Trophoblast cell (in vitro differentiated cells and primary cell): Measurements from ENCODE around the gene TEN1.

ENCODE experiments used
- DNase-seq, 2 donors: peaks; one replicate each; pipeline ENCODE4 v3.0.0-alpha.2; 2016
- H2AFZ ChIP-seq: 2 replicates; pipeline ENCODE4 v1.6.1; 2013; ENCODE audit warnings: low read length, moderate library complexity, mild to moderate bottlenecking; ENCODE audit not compliant: insufficient read depth, poor library complexity
- H2AK5ac ChIP-seq: 2 replicates; pipeline ENCODE4 v1.6.1; 2013; ENCODE audit warnings: mild to moderate bottlenecking, low read length
- H2BK120ac ChIP-seq: 2 replicates; pipeline ENCODE4 v1.6.1; 2013; ENCODE audit warnings: low read length, mild to moderate bottlenecking, moderate library complexity; ENCODE audit not compliant: insufficient read depth, poor library complexity
- H2BK12ac ChIP-seq: 2 replicates; pipeline ENCODE4 v1.6.1; 2013; ENCODE audit warnings: mild to moderate bottlenecking, low read length, moderate library complexity
- H2BK5ac ChIP-seq: 2 replicates; pipeline ENCODE4 v1.6.1; 2013; ENCODE audit warnings: low read length, low read depth, moderate library complexity, mild to moderate bottlenecking; ENCODE audit not compliant: poor library complexity
- H3K14ac ChIP-seq: 2 replicates; pipeline ENCODE4 v1.6.1; 2013; ENCODE audit warnings: mild to moderate bottlenecking, low read length
- H3K18ac ChIP-seq: 2 replicates; pipeline ENCODE4 v1.6.1; 2013; ENCODE audit warnings: mild to moderate bottlenecking, low read length
- H3K23ac ChIP-seq: 2 replicates; pipeline ENCODE4 v1.6.1; 2013; ENCODE audit warnings: low read length
- H3K27ac ChIP-seq: 2 replicates; pipeline ENCODE4 v1.5.1; 2013; ENCODE audit warnings: low read depth, mild to moderate bottlenecking, inconsistent platforms, low read length, moderate library complexity
- H3K27me3 ChIP-seq: 2 replicates; pipeline ENCODE4 v1.6.1; 2013; ENCODE audit warnings: inconsistent platforms, mild to moderate bottlenecking, low read length, moderate library complexity; ENCODE audit not compliant: insufficient read depth
- H3K36me3 ChIP-seq, 2 experiments: 1 replicate in 1 of 2; 2 replicates in 1 of 2; pipeline ENCODE4 v1.6.1; 2013; ENCODE audit warnings: low read length in 2 of 2, mild to moderate bottlenecking in 2 of 2, moderate library complexity in 1 of 2; ENCODE audit not compliant: insufficient read depth in 2 of 2, control insufficient read depth in 1 of 2
- H3K4ac ChIP-seq: 2 replicates; pipeline ENCODE4 v1.6.1; 2013; ENCODE audit warnings: low read depth, mild to moderate bottlenecking, low read length, moderate library complexity
- H3K4me1 ChIP-seq, 2 experiments: 1 replicate in 1 of 2; 2 replicates in 1 of 2; pipeline ENCODE4 v1.6.1; 2013; ENCODE audit warnings: low read length in 2 of 2, mild to moderate bottlenecking in 2 of 2, moderate library complexity in 1 of 2; ENCODE audit not compliant: insufficient read depth in 2 of 2, control insufficient read depth in 1 of 2
- H3K4me2 ChIP-seq: 2 replicates; pipeline ENCODE4 v1.6.1; 2013; ENCODE audit warnings: inconsistent platforms, mild to moderate bottlenecking, low read length, moderate library complexity
- H3K4me3 ChIP-seq: 2 replicates; pipeline ENCODE4 v1.5.1; 2013; ENCODE audit warnings: mild to moderate bottlenecking, low read depth, low read length, inconsistent platforms
- H3K79me1 ChIP-seq: one replicate; pipeline ENCODE4 v1.6.1; 2013; ENCODE audit warnings: low read length
- H3K79me2 ChIP-seq: 2 replicates; pipeline ENCODE4 v1.6.1; 2013; ENCODE audit warnings: low read length, mild to moderate bottlenecking; ENCODE audit not compliant: control insufficient read depth, insufficient read depth, poor library complexity
- H3K9ac ChIP-seq: 2 replicates; pipeline ENCODE4 v1.6.1; 2013; ENCODE audit warnings: mild to moderate bottlenecking, low read length
- H3K9me3 ChIP-seq: 2 replicates; pipeline ENCODE4 v1.6.1; 2013; ENCODE audit warnings: low read depth, mild to moderate bottlenecking, control low read depth, inconsistent platforms, low read length; ENCODE audit not compliant: insufficient read depth
- H4K12ac ChIP-seq: 2 replicates; pipeline ENCODE4 v1.6.1; 2013; ENCODE audit warnings: low read depth, mild to moderate bottlenecking, low read length, moderate library complexity
- H4K8ac ChIP-seq: 2 replicates; pipeline ENCODE4 v1.6.1; 2013; ENCODE audit warnings: low read depth, mild to moderate bottlenecking, low read length, moderate library complexity
- H4K91ac ChIP-seq: one replicate; pipeline ENCODE4 v1.6.1; 2013; ENCODE audit warnings: low read depth, mild to moderate bottlenecking, low read length, moderate library complexity
- WGBS: extraction: QIAGEN DNeasy Blood & Tissue Kit; methylation state at CpG from one replicate; pipeline ENCODE4 v1.1.7; 2013; ENCODE audit warnings: missing lambda C conversion rate; ENCODE audit not compliant: insufficient read length, insufficient coverage; ENCODE audit errors: extremely low coverage; 5-methylcytosine and 5-hydroxymethylcytosine counted together

The TEN1 gene

GRCh38 chr17:75937652-75938051, 41.4 kb upstream of the TEN1 start:
- Histone ChIP-seq H3K4me2 (no peak overlapping the region), H2AK5ac (no peak overlapping the region), H3K18ac (no peak overlapping the region), H3K27me3 (no peaks in the 10 kb centered on the region), H2AFZ (no peak overlapping the region), H3K4ac (no peak overlapping the region), H2BK12ac (no peak overlapping the region), H4K12ac (no peak overlapping the region), H3K79me2 (peaks cover 3% of the 10 kb centered on the region), H3K36me3 (no peaks in the 10 kb centered on the region), H3K9me3 (no peaks in the 10 kb centered on the region), H4K91ac (no peak overlapping the region), H3K14ac (no peak overlapping the region), H2BK5ac (no peak overlapping the region), H3K23ac (no peak overlapping the region), H3K4me3 (no peak overlapping the region), H3K9ac (no peak overlapping the region), H2BK120ac (no peak overlapping the region), H4K8ac (no peak overlapping the region), H3K4me1 (peaks cover 0 to 5% of the 10 kb centered on the region in 2 experiments), H3K27ac (no peak overlapping the region), H3K79me1 (peaks cover 4% of the 10 kb centered on the region)
- DNase-seq: no peak
- WGBS: no CpG with 5 or more reads among the region's 13 CpGs

DNA sequence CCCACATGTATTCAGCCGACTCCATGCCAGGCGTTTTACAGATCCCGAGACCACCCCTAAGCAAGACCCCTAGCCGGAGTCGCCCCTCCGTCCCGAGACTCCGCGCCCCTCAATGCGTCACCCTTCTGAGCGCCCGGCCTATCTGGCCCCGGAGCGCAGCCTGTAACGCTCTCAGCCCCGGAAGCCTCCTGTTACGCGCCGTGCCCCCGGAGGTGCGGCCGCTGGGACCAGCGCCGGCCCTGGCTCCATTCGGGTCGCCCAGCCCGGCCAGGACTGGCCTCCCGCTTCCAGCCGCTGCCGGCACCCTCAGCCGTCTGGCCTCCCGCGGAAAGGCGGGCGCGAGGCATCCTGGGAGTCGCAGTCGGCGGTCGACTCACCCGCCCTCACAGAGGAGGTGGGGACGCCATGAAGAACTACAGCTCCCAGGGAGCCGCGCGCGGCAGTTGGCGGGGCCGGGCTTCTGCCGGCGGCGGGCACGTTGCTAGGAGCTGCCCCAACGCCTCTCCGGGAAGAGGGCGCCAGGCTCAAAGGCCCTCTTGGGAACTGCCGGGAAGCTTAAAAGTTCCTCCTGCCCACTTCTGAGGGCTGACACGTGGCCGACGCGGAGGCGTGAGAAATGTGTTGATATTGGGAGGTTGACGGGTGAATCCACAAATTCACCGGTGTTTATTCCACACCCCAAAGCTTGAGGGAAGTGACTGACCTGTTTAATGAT, 38.2 kb upstream of the TEN1 start, which contains the start of gene FBF1:
Gene FBF1 (minus strand): TSS at position 316 of the 715 bp plus-strand sequence. CDS start 2,893 bp downstream, outside the sequence.
- WGBS: no CpG with 5 or more reads among the region's 63 CpGs
- Histone ChIP-seq H3K79me1 (peaks cover 4% of the 10 kb centered on the region), H2BK12ac (no peak within 1 kb of the TSS), H4K12ac (peak within 1 kb of the TSS; percentile 85), H2AK5ac (peak within 1 kb of the TSS; percentile 75), H3K9ac (peak within 1 kb of the TSS; percentile 90), H3K4me1 (no peaks in the 10 kb centered on the region), H3K36me3 (peaks cover 8 to 10% of the 10 kb centered on the region in 2 experiments), H3K14ac (peak within 1 kb of the TSS; percentile 93), H3K18ac (peak within 1 kb of the TSS; percentile 88), H3K27ac (peak within 1 kb of the TSS; percentile 28), H4K91ac (peak within 1 kb of the TSS; percentile 85), H4K8ac (peak within 1 kb of the TSS; percentile 88), H3K9me3 (no peaks in the 10 kb centered on the region), H3K79me2 (peaks cover 3% of the 10 kb centered on the region), H2AFZ (peak within 1 kb of the TSS; percentile 84), H2BK5ac (peak within 1 kb of the TSS; percentile 77), H3K23ac (no peak within 1 kb of the TSS), H3K4me3 (peak within 1 kb of the TSS; percentile 86), H3K27me3 (no peaks in the 10 kb centered on the region), H3K4ac (peak within 1 kb of the TSS; percentile 38), H2BK120ac (peak within 1 kb of the TSS; percentile 65), H3K4me2 (peak within 1 kb of the TSS; percentile 93)
- peak; percentile 97 to 98 for DNase-seq

DNA sequence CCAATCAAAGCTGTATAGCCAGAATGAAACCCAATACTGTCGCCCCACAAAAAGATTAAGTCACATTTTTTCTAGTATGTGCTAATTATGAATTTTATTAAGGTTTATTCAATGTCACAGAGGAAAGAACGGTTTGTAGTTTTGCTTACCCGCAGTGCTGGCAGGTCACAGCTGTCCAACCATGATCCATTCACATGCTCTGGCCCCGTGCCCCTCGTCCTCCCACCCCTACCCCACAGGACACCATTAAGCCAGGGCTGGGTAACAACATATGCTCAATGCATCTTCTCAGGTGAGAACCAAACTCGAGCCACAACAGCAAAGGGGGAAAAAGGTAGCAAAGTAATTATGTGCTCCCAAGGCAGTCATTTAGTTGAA, 37.6 kb upstream of the TEN1 start:
- no peaks in the 10 kb centered on the region for H3K9me3 ChIP-seq
- H3K27ac ChIP-seq: no peak overlapping the region
- H3K14ac ChIP-seq: no peak overlapping the region
- no peak overlapping the region for H2BK120ac ChIP-seq
- H3K18ac ChIP-seq: no peak overlapping the region
- H3K4me3 ChIP-seq: no peak overlapping the region
- no peaks in the 10 kb centered on the region for H3K4me1 ChIP-seq
- no peak overlapping the region for H3K4ac ChIP-seq
- H3K9ac ChIP-seq: no peak overlapping the region
- no peak overlapping the region for H2AK5ac ChIP-seq
- peak overlapping the region; percentile 68 for H3K4me2 ChIP-seq
- H3K79me2 ChIP-seq: peaks cover 3% of the 10 kb centered on the region
- no peak overlapping the region for H2BK5ac ChIP-seq
- H2AFZ ChIP-seq: no peak overlapping the region
- peaks cover 8 to 14% of the 10 kb centered on the region in 2 experiments for H3K36me3 ChIP-seq
- WGBS: no CpG with 5 or more reads among the region's 6 CpGs
- H2BK12ac ChIP-seq: no peak overlapping the region
- no peak overlapping the region for H4K8ac ChIP-seq
- DNase-seq: peak in 1 of 2 donors; percentile 13
- no peak overlapping the region for H4K91ac ChIP-seq
- no peak overlapping the region for H4K12ac ChIP-seq
- H3K27me3 ChIP-seq: no peaks in the 10 kb centered on the region
- no peak overlapping the region for H3K23ac ChIP-seq
- peaks cover 4% of the 10 kb centered on the region for H3K79me1 ChIP-seq

DNA sequence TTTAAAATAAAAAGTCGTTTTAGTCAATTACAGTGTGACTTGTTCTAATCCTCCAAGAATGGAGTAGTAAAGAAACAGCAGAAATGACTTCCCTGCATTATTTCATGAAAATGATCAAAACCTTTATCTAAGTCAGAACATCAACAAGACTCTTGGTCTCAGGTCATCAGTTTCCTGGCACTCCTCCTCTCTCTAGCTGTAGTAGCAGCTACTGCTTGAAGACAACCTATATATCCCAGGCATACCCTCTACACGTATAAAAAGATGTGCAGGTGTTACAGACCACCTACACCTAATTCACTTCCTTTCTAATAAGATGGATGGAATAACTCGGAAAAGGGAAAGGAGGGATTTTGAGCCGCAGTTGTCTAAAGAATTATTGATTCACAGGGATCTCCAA, 36.6 kb upstream of the TEN1 start:
- no CpG with 5 or more reads among the region's 4 CpGs for WGBS

More for the DNA sequence above, 36.6 kb upstream of the TEN1 start:
- peaks cover 3% of the 10 kb centered on the region for H3K79me2 ChIP-seq
- no peak for DNase-seq
- no peak overlapping the region for H3K4ac ChIP-seq
- H3K18ac ChIP-seq: no peak overlapping the region
- H2BK12ac ChIP-seq: no peak overlapping the region
- no peak overlapping the region for H4K12ac ChIP-seq
- H2AK5ac ChIP-seq: no peak overlapping the region
- no peak overlapping the region for H4K8ac ChIP-seq
- no peak overlapping the region for H4K91ac ChIP-seq
- no peak overlapping the region for H3K4me2 ChIP-seq
- no peak overlapping the region for H2BK5ac ChIP-seq
- H3K4me1 ChIP-seq: no peaks in the 10 kb centered on the region
- H3K4me3 ChIP-seq: no peak overlapping the region
- peaks cover 16 to 21% of the 10 kb centered on the region in 2 experiments for H3K36me3 ChIP-seq
- H3K79me1 ChIP-seq: peaks cover 4% of the 10 kb centered on the region
- H2AFZ ChIP-seq: no peak overlapping the region
- no peak overlapping the region for H3K27ac ChIP-seq
- H3K14ac ChIP-seq: no peak overlapping the region
- no peaks in the 10 kb centered on the region for H3K9me3 ChIP-seq
- no peak overlapping the region for H2BK120ac ChIP-seq
- no peak overlapping the region for H3K23ac ChIP-seq
- H3K9ac ChIP-seq: no peak overlapping the region
- H3K27me3 ChIP-seq: no peaks in the 10 kb centered on the region
